ENCODE results near the gene SLC22A23.

- TF ChIP-seq GATA3 (IDR thresholded peaks at IDR 0.05; ENCODE audit: low read depth, low read length), result no peak
- no peak for TF ChIP-seq GATA2 (IDR thresholded peaks at IDR 0.05; ENCODE audit: low read depth, low read length)
Observed at GRCh38 chr6:3311826-3312225, 145.0 kb downstream of the SLC22A23 start.
